SHP77 (cell line): ENCODE data around the gene DDX56.
"Not testable (repeated sequence)": the region's sequence is repeated elsewhere in the genome, so short reads cannot be mapped to it uniquely, and the experiment has no call there.

ENCODE experiments used
- DNase-seq, 2 experiments: peaks; one replicate each; lab custom pipeline; 2025; lab: John Stamatoyannopoulos, UW

Gene DDX56

DNA sequence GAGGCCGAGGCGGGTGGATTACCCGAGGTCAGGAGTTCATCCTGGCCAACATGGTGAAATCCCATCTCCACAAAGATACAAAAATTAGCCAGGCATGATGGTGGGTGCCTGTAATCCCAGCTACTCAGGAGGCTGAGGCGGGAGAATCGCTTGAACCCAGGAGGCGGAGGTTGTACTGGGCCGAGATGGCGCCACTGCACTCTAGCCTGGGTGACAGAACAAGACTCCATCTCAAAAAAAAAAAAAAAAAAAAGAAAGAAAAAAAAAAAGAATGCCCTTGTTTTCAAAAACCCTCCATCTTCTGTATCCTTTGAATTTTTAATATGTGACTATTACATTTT, 11.1 kb downstream of the DDX56 start:
- not testable (repeated sequence) for DNase-seq

DNA sequence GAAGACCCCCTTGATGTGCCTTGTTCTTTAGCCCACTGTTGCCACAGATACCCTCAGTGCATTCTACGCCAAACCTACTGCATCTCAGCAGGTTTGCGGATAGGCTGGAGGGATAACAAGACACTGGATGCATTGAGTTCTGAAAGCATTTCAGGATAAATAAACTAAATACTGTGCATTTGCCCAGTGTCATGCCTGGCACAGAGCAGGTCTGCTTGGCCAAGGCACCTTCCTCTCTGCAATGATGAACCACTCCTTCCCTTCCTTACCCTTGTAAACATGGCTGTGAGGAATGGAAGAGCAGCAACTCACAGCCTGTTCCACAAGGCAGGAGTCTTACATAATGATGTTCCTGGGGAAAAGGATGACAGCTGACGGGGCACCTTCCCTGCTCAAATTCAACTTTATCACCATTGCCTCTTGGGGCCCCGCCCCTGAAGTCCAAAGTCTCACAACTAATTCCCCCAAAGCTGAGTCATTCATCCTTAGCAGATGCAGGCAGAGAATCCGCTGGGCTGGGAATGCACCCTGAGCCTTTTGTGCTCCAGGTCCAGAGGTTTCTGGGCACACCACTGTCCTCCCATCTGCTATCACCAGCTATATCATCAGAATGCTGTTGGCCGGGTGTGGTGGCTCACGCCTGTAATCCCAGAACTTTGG, 11.6 kb downstream of the DDX56 start:
- DNase-seq: no peak

DNA sequence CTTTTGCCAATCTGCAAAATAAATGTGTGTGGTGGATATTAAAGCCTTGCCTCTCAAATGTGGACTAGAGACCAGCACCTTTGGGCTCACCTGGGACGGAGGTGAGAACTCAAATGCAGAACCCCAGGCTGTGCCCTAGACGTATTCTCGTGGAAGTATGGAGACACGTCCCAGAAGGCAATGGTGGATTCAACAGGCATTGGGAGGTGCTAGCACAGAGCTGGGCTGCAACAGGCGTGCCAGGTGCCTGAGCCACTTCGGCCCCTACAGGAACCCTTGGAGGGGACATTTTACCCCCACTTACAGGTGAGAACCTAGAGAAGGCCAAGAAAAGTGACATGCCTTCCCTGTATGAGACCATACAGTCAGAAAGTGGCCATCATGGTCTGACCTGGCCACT, 12.2 kb downstream of the DDX56 start:
- no peak for DNase-seq

DNA sequence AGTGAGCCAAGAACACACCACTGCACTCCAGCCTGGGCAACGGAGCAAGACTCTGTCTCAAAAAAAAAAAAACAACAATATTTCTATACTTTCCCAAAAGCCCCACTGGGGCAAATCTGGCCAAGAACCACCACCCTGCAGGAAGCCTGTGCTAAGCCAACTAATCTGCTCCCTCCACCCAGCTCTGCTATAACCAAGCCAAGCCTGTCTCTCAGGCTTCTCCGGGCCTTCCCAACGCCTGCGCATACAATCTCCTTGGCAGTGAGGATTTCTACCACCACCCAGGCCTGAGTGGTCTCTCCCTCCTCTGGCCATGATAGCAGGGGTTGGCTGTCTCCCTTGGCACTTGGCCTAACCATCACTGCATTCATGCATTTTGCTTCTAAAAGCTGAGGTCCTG, 14.2 kb downstream of the DDX56 start:
- no peak for DNase-seq

DNA sequence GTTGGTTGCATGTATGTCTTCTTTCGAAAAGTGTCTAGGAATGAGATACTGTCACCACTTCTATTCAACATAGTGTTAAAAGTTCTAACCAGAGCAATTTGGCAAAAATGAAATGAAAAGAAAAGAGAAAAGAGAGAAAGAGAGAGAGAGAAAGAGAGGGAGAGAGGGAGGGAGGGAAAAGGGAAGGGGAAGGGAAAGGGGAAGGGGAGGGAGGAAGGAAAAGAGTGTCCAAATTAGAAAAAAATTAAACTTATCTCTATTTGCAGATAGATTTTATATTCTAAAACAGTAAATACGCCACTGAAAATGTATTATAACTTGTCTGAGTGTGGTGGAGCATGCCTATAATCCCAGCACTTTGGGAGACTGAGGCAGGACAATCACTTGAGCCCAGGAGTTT, 16.2 kb downstream of the DDX56 start:
- no peak for DNase-seq

DNA sequence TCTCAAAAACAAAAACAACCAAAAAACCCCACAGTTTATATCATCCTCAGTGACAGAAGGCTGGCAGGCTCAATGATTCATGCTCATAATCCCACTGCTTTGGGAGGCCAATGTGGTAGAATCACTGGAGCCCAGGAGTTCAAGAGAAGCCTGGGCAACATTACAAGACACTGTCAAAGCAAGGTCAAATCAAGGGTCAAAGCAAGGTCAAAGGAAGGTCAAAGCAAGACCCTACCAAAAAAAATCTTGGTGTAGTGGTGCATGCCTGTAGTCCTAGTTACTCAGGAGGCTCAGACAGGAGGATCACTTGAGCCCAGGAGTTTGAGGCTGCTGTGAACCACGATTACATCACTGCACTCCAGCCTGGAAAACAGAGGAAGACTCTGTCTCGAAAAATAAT, 18.4 kb downstream of the DDX56 start:
- no peak for DNase-seq

DNA sequence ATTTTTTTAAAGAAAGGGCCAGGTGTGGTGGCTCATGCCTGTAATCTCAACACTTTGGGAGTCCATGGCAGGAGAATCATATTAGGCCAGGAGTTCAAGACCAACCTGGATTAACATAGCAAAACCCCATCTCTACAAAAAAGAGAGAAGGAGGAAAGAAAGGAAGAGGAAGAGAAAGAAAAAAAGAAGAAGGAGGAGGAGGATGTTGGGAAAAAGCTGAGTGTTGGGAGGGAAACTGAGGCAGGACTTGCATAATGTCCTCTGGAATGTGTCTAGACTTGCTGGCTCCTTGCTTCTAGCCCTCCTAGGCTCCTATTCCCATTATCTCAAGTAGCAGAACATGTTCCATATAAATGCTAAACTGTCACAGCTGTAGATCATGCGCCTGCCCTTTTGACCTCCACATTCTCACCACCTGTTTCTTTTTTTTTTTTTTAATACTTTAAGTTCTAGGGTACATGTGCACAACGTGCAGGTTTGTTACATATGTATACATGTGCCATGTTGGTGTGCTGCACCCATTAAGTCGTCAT, 21.2 kb downstream of the DDX56 start:
- not testable (repeated sequence) for DNase-seq

DNA sequence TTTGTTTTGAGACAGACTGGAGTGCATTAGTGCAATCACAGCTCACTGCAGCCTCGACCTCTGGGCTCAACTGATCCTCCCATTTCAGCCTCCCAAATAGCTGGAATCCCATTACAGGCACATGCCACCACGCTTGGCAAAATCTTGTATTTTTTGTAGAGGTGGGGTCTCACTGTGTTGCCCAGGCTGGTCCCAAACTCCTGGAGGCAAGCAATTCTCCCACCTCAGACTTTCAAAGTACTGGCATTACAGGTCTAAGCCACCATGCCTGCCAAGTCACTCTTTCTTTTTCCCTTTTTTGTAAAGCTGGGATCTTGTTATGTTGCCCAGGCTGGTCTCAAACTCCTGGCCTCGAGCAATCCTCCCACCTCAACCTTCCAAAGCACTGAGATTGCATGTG, 24.3 kb downstream of the DDX56 start:
- no peak for DNase-seq

DNA sequence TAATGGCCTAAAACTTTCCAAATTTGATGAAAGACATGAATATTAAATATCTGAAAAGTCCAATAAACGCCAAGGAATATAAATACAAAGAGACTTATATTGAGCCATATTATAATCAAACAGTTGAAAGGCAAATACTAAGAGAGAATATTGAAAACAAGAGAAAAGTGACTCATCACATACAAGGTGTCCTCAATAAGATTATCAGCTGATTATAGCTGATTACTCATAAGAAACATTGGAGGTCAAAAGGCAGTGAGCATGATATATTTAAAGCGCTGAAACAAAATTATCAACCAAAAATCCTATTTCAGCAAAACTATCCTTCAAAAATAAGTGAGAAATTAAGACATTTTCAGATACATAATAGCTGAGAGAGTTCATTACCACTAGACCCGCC, 24.8 kb downstream of the DDX56 start:
- no peak for DNase-seq

DNA sequence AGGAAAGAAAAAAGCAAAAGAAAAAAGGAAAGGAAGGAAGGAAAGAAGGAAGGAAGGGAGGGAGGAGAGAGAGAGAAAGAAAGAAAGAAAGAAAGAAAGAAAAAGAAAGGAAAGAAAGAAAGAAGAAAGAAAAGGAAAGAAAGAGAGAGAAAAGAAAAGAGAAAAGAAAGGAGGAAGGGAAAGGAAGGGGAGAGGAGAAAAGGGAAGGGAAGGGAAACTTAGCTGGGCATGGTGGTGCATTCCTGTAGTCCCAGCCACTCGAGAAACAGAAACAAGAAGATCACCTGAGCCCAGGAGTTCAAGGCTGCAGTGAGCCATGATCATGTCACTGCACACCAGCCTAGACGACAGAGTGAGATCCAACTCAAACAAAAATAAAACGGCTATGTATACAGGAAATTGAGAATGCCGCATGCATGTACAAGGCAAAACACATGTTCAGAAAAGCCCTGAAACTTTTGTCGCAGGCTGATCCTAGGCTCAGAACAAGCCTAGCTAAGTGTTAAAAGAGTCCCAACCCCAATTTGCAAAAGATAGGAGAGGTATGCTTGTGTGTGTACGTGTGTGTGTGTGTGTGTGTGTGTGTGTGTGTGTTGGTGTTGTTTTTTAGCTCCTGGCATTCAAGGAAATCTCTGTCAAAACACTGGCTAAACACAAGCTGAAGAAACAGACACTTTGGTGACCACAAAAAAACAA, 26.0 kb downstream of the DDX56 start:
- DNase-seq: no peak

DNA sequence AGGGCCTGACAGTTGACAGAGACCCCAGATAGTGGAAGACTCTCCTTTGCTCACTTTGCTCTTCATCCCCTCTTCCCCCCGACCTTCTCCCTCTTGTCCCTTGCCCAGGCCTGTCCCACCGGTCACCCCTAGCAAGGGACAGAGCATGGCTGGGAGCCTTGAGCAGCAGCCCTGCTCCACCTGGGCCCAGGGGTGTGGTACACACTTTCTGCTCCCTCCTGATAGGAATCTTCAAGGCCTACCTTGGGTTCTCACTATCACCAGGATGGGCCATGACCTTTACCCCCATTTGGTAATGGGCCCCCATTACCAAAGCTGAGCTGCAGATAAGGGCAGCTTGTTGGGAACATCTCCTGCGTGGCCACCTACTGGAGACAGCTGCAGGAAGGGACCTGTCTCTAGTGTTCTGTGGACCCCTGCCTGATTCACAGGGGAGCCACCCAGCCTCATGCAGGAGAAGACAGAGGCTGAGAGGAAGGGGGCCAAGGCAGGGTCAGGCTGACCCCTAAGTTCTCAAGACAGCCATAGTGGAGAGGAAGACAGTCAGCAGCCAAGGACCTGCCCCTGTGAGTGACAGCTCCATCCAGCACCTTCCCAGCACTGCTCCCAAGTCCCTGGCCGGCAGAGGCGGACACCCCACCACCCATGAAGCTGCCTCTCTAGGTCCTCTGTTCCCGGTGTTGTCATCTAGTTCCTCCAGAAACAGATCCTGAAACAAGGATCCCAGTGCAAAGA, 31.7 kb downstream of the DDX56 start:
- DNase-seq: no peak

DNA sequence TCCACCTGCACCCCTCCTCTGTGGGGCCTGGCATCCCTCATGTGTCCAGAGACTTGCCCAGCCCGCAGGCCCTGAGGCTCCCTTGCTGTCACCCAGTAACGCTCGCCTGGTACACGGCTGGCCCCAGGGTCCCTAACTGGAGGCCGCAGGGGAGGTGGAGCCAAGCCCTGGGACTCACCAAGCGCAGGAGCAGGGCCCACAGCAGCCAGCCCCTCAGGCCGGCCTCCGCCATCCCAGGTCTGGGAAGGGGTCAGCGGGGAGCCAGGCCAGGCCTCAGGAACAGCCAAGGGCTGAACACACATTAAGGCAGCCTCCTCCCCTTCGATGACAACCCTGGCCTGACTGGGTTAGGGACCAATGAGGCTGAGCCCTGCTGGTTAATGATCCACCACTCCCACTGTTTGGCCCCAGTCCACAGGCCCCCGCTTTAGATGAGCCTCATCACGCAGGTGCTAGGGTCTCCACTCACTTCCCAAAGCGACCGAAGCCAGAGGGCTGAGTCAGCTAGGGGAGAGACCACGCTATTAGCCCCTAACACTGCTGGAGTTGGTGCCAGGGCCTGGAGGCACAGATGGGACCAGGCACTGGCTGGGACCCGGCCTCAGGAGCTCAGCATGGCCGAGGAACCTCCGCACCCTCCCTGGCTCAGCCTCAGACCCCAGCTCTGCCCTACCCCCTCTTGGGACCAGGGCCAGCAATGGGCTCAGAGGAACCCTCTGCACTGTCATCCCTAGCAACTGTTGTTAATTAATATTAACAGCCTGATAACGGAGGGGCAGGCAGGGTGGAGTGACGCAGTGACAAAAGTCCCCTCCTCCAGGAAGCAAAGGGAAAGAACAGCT, 32.5 kb downstream of the DDX56 start, which contains the start of gene NPC1L1:
NPC1L1 (minus strand) TSS at position 303 of the 842 bp plus-strand sequence; CDS start at position 232, 71 bp downstream.
- no peak for DNase-seq

DNA sequence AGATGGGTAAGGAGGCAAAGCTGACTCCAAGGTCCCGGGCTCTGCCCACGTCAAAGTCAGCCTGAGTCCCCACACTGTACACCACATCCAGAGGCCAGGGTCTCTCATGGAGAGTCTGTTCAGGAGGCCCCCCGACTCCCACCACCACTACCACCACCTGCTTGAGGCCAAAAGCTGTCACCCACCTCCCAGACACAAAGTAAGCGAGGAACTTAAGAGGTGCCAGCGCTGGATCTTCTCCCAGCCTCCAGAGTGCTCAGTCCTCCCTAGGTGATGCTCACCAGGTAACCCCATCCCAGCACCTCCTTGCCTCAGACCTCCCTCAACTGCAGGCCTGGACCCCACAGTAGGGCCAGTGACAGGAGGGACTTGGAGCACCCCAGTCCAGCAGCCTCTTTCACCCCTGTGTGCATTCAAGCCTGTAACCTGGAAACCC, 33.1 kb downstream of the DDX56 start:
- no peak for DNase-seq

DNA sequence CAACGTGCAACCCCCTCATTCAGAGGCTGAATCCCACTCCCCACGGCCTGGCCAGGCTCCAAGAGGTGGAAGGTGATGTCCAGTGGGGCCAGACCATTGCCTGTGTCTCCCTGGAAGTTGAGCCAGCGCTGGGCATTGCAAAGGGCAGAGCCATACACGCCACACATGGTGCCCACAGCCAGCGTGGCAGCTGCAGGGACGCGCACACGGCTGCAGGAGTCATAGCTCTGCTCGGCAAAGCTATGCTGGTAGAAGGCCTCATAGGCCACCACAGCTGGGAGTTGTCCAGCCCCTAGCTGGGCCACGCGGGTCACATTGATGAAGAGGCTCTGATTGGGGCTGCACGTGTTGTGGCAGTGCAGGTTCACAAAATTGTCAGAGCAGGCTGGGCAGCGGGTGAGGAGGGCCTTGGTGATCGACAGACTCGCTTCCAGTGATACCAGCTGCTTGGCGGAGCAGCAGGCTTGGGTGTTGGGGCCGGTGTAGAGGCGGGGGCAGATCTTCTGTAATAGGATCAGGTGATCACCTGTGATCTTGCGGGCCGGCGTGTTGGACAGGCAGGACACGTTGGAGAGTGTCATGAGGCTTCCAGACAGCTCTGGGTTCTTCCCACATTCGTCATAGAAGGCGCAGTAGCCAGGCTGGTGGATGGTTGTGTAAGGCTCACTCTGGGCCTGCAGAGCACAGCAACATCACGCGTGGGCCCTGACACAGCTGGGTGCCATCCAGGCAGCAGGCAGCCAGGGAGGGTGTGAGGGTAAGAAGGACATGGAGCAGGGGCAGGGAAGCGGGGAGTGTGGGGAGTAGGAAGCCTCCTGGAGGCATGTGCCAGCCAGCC, 33.8 kb downstream of the DDX56 start:
- DNase-seq: no peak

DNA sequence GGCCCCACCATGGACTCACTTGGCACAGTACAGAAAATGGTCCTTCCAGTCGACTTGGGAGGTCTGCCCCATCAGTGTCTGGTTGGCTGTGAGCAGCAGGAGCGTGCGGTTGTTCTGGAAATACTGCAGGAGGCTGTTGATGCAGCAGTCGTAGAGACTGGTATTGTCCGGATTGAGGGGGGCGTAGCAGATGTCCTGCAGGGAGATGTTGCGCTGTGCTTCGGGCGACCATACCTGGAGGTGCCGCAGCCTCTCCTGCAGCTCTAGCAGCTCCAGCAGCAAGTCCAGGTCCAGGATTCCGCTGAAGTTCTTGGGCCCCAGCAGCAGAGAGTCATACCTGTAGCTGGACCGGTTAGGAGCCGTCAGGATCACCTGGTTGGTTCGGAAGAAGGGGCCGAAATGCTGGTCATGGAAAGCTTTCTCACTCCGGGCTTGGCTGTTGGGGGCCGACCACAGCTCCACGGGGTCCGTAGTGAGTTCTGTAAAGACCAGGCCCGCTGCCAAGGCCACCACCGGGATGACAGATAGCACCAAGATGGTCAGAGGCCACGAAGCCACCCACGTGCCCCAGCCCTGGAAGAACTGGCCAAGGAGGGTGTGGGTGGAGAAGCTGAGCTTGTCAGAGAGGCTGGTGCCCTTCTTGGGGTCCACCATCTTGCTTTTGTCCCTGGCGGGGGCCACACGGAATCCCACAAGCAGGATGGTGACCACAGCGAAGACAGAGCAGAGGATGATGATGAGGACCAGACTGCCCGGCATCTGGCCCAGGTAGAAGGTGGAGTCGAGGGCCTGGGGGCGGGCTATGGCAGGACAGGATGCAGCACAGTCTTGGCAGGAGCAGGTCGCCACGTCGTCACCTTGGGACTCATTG, 34.7 kb downstream of the DDX56 start:
- DNase-seq: no peak

DNA sequence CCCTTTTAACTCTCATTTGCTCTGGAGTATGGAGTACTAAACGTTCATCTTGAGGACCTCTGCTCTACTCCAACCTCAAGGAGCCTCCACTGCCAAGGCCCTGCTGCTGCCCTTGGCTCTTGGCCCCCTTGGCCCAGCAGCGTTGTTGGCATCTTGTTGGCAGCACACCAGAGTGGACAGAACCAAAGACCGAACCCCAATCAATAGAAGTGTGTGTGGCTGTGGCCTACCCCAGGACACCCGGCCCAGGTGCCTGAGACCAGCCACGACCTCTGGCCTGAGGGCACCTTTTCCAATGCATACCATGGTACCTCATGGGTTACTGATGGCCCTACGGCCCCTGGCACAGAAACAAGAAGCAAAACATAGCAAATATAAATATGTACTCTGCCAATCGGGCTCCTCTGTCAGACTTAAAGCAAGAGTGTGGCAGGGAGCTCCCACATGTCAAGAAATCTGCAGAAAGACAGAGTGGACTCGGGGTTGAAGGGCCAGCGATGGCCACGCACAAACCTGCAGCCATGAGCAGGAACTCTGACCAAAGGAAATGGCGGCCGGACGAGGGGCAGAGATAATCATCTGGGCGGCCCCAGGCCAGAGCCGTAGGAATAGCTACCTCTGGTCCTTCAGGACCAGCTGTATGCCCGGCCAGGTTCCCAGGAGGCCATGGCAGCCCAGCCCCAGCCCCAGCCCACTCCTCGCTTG, 35.5 kb downstream of the DDX56 start:
- no peak for DNase-seq

DNA sequence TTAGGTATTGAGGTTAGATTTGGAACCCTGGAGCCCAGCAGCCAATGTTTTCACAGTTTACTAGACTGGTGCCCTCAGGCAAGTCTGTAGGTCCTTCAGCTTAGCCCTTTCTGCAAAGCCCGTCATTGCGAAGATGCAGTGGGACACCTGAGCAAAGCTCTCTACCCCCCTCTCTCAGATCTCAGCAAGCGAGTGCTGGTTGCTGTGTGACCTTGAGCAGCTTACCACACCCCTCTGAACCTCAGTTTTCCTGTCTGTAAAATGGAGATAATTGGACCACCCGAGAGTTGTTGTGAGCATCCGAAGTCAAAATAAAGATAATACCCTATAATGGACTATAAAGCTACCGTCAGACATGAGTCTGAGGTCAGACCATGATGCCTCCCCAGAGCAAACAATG, 36.3 kb downstream of the DDX56 start:
- DNase-seq: no peak

DNA sequence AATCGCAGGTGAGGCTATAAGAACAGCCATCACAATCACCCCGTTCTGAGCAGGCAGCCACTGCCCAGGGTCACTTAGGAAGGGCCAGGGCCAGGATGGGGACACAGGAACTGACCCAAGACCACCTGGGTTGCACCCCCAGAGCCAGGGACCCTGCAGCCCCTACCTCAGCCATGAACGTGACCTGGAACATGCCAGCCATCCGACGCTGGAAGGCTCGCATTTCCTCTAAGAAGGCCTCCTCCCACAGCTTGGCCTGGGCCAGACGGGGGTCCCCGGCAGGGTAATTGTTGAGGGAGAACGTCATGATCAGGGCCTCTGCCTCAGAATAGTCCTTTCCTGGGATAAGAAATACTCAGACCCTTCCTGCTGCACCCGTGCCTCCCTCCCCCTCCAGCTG, 37.6 kb downstream of the DDX56 start:
- no peak for DNase-seq

DNA sequence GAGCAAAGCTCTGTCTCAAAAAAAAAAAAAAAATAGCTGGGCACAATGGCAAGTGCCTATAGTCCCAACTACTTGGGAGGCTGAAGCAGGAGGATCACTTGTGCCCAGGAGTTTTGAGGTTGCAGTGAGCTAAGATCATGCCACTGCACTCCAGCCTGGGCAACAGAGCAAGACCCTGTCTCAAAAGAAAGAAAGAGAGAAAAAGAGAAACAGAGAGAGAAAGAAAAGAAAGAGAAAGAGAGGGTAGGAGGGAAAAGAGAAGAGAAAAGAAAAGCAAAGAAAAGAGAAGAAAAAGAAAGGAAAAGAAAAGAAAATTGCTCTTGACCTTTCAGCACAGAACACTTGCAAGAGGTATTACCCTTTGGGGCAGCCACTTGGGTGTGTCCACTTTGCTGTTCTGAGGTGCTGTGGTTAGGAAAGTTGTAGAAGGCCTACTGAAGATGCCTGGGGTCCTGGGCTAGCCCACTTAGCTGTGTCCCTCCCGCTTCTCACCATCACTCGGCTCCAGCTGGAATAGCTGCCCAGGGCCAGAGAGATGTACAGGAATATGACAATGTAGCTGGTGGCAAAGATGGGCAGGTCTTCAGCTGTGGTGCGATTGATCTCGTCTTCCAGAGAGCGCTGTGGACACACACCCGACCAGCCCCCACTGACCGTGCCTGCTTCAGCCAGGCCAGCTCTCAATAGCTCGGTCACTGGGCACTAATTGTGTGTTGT, 38.2 kb downstream of the DDX56 start:
- DNase-seq: no peak
